ENCODE results near the gene HAVCR1.

- TF ChIP-seq ZNF565 (CRISPR knock-in tag; conservative IDR thresholded peaks at IDR 0.05; ENCODE audit: low read depth) (no peak), PATZ1 (CRISPR knock-in tag; IDR thresholded peaks at IDR 0.05; ENCODE audit: borderline replicate concordance) (no peak), RARB (CRISPR knock-in tag; IDR thresholded peaks at IDR 0.05) (no peak), CSRNP3 (CRISPR knock-in tag; IDR thresholded peaks at IDR 0.05) (no peak), ISL1 (CRISPR knock-in tag; IDR thresholded peaks at IDR 0.05) (no peak)
Measured at GRCh38 chr5:157033071-157033583, 25.8 kb downstream of the HAVCR1 start.
